K562 (cell line): ENCODE measurements around the gene SLC6A8. TPM values are rescaled to one million over a fixed set of nuclear protein-coding genes. Genes with fewer than 3 reads are reported as not detected.

Experiments
- CCNT2 ChIP-seq: IDR thresholded peaks from 2 replicates; pipeline ENCODE4 v1.6.1; 2011; ENCODE audit warnings: borderline replicate concordance, low read depth, mild to moderate bottlenecking, moderate library complexity, mixed read lengths, low read length; ENCODE audit not compliant: insufficient read length; ENCODE audit errors: extremely low read depth
- CHD1 ChIP-seq: fragments of 200-600 bp; sonication (generic); IDR thresholded peaks from one replicate; pipeline ENCODE4 v1.6.1; 2012; ENCODE audit warnings: mild to moderate bottlenecking, moderate library complexity, low read length, inconsistent platforms
- CREB3 ChIP-seq: fragments of 450-650 bp; conservative IDR thresholded peaks from 2 replicates; pipeline ENCODE4 v1.6.1; 2016; ENCODE audit warnings: missing genetic modification characterization, low read depth, mild to moderate bottlenecking, missing compliant biosample characterization, moderate library complexity
- CTBP1 ChIP-seq: fragments of 450-650 bp; IDR thresholded peaks from 2 replicates; pipeline ENCODE4 v1.6.1; 2016; ENCODE audit warnings: borderline replicate concordance
- ELK3 ChIP-seq: fragments of 450-650 bp; formaldehyde crosslinking; IDR thresholded peaks from 2 replicates; pipeline ENCODE4 v1.4.0; 2020; ENCODE audit warnings: mild to moderate bottlenecking
- GTF2E2 ChIP-seq: fragments of 200-800 bp; sonication (Bioruptor generic); IDR thresholded peaks from 2 replicates; pipeline ENCODE4 v1.6.1; 2016; ENCODE audit warnings: missing genetic modification characterization, missing compliant biosample characterization
- HES1 ChIP-seq: fragments of 450-650 bp; IDR thresholded peaks from 2 replicates; pipeline ENCODE4 v1.6.1; 2016; ENCODE audit warnings: low read depth, mild to moderate bottlenecking, moderate library complexity
- HNRNPUL1 ChIP-seq: fragments of 200-400 bp; formaldehyde crosslinking; IDR thresholded peaks from 2 replicates; pipeline ENCODE4 v1.6.1; 2017; ENCODE audit warnings: low read length
- JUN ChIP-seq, 2 experiments: sonication (generic) in 1 of 2; formaldehyde crosslinking in 1 of 2; IDR thresholded peaks; 2 replicates each; pipeline versions ENCODE4 v1.6.1 to v1.8.0; 2012 to 2022; ENCODE audit warnings: borderline replicate concordance in 2 of 2, mild to moderate bottlenecking in 2 of 2, improper control_type of control experiment in 1 of 2, low read depth in 1 of 2, low read length in 1 of 2, missing genetic modification reagents in 1 of 2
- KLF16 ChIP-seq: IDR thresholded peaks from 2 replicates; pipeline ENCODE4 v1.6.1; 2016; ENCODE audit warnings: antibody characterized with exemption
- MTA1 ChIP-seq: fragments of 450-650 bp; IDR thresholded peaks from 2 replicates; pipeline ENCODE4 v1.6.1; 2017; ENCODE audit warnings: borderline replicate concordance
- NCOA1 ChIP-seq: fragments of 450-650 bp; IDR thresholded peaks from 2 replicates; pipeline ENCODE4 v1.6.1; 2016; ENCODE audit warnings: low read depth
- PCBP1 ChIP-seq: fragments of 200-400 bp; formaldehyde crosslinking; IDR thresholded peaks from 2 replicates; pipeline ENCODE4 v1.6.1; 2018; ENCODE audit warnings: mild to moderate bottlenecking, low read depth, low read length; ENCODE audit not compliant: poor library complexity, severe bottlenecking
- POLR2H ChIP-seq: IDR thresholded peaks from 2 replicates; pipeline ENCODE4 v1.6.1; 2016; ENCODE audit warnings: missing genetic modification characterization, low read depth, mild to moderate bottlenecking, control low read depth, missing compliant biosample characterization, moderate library complexity
- SP1 ChIP-seq: sonication (generic); formaldehyde crosslinking; IDR thresholded peaks from 2 replicates; pipeline ENCODE4 v1.8.1; 2022; ENCODE audit warnings: mild to moderate bottlenecking, missing genetic modification reagents
- SPI1 ChIP-seq: IDR thresholded peaks from 2 replicates; pipeline ENCODE4 v1.6.1; 2011; ENCODE audit warnings: low read depth, low read length, control low read depth, borderline replicate concordance
- TEAD4 ChIP-seq, 2 experiments: sonication (generic) in 1 of 2; formaldehyde crosslinking in 1 of 2; IDR thresholded peaks; 2 replicates each; pipeline versions ENCODE4 v1.6.1 to v1.8.0; 2012 to 2022; ENCODE audit warnings: borderline replicate concordance in 1 of 2, inconsistent platforms in 1 of 2, low read length in 1 of 2, mild to moderate bottlenecking in 1 of 2, missing genetic modification reagents in 1 of 2
- TGIF2 ChIP-seq: sonication (generic); formaldehyde crosslinking; IDR thresholded peaks from 2 replicates; pipeline ENCODE4 v1.8.1; 2022; ENCODE audit warnings: mild to moderate bottlenecking, missing genetic modification reagents, moderate library complexity
- THRAP3 ChIP-seq: fragments of 450-650 bp; IDR thresholded peaks from 2 replicates; pipeline ENCODE4 v1.6.1; 2016; ENCODE audit warnings: mild to moderate bottlenecking, inconsistent platforms, borderline replicate concordance
- TRIM25 ChIP-seq: fragments of 450-650 bp; IDR thresholded peaks from 2 replicates; pipeline ENCODE4 v1.7.0; 2016; ENCODE audit warnings: borderline replicate concordance
- ZC3H11A ChIP-seq: IDR thresholded peaks from 2 replicates; pipeline ENCODE4 v1.6.1; 2012; ENCODE audit warnings: low read depth, low read length, improper control_type of control experiment
- ZNF146 ChIP-seq: IDR thresholded peaks from one replicate; pipeline ENCODE4 v1.6.1; 2018; ENCODE audit warnings: missing compliant biosample characterization; ENCODE audit not compliant: unreplicated experiment
- ZNF644 ChIP-seq: fragments of 200-800 bp; sonication (Bioruptor generic); IDR thresholded peaks from 2 replicates; pipeline ENCODE4 v1.6.1; 2016; ENCODE audit warnings: low read depth, missing genetic modification characterization, missing compliant biosample characterization
- polyA plus RNA-seq, 8 experiments: library from polyadenylated mRNA; depleted of rRNA in 4 of 8; stranded (reverse) in 5 of 8; unstranded in 3 of 8; fragments of >200 nt; fragmentation: Nextera tagmentation in 2 of 8; fragmentation: Illumina TruSeq in 1 of 8; extraction: Ambion mirVana in 2 of 8; extraction: Trizol in 1 of 8; gene quantifications; 2 replicates each; pipeline versions ENCODE4 v1.2.1 to v1.2.3, GENCODE V29; 2011 to 2014; ENCODE audit warnings: inconsistent platforms in 1 of 8, missing spikeins in 1 of 8
- total RNA-seq, 7 experiments: library from RNA; depleted of rRNA in 6 of 7; stranded (reverse); fragments of >200 nt in 6 of 7; fragmentation: Illumina TruSeq in 2 of 7; extraction: Trizol in 2 of 7; gene quantifications; 2 replicates each; pipeline versions ENCODE4 v1.2.1 to v1.2.3, GENCODE V29; 2011 to 2021; ENCODE audit warnings: low replicate concordance in 1 of 7

The SLC6A8 gene
- total and polyA plus RNA-seq, 9 of the 15 experiments (the other 6 are each of a cell fraction or from before 2014, with no cell fraction given): 0.68 to 144 (median 34.3) TPM

GRCh38 chrX:153726286-153727122, 38.8 kb downstream of the SLC6A8 start (continued):
- TF ChIP-seq CCNT2: peak; percentile 70
- no peak for TF ChIP-seq POLR2H (tag)
- TF ChIP-seq THRAP3: no peak
- TF ChIP-seq GTF2E2: no peak
- peak; percentile 39; the same call in 1 of the 2 replicates for TF ChIP-seq CTBP1
- peak; percentile 6 for TF ChIP-seq PCBP1
- TF ChIP-seq MTA1: no peak
- TF ChIP-seq SPI1: peak; percentile 47; the same call in 1 of the 2 replicates
- no peak for TF ChIP-seq KLF16
- TF ChIP-seq HES1: no peak
- TF ChIP-seq ZNF644 (tag): no peak
- TF ChIP-seq TRIM25: no peak
- no peak for TF ChIP-seq ZNF146
- TF ChIP-seq NCOA1: peak; percentile 49; the same call in 1 of the 2 replicates
- TF ChIP-seq TEAD4 (IDR thresholded peaks at IDR 0.05; ENCODE audit: low read length): no peak
- TF ChIP-seq TEAD4 (CRISPR knock-in tag; IDR thresholded peaks at IDR 0.05; ENCODE audit: borderline replicate concordance): no peak
- TF ChIP-seq JUN (IDR thresholded peaks at IDR 0.05; ENCODE audit: borderline replicate concordance, low read depth, low read length): no peak
- TF ChIP-seq JUN (CRISPR knock-in tag; IDR thresholded peaks at IDR 0.05; ENCODE audit: borderline replicate concordance): no peak
- no peak for TF ChIP-seq CHD1
- no peak for TF ChIP-seq ZC3H11A
- no peak for TF ChIP-seq HNRNPUL1
- TF ChIP-seq SP1 (CRISPR knock-in tag): peak; percentile 74
- no peak for TF ChIP-seq ELK3 (CRISPR knock-in tag)
- TF ChIP-seq CREB3 (tag): no peak
- no peak for TF ChIP-seq TGIF2 (CRISPR knock-in tag)
